Upper lobe of left lung (tissue), 4 donors: Measurements from ENCODE around the gene MCTP1.

ENCODE experiments used
- CTCF ChIP-seq, 6 experiments: fragments of 450-650 bp in 4 of 6; fragments of 200-600 bp in 2 of 6; sonication (generic) in 2 of 6; IDR thresholded peaks; one replicate each; pipeline ENCODE4 v1.5.1; 2016 to 2019; ENCODE audit warnings: antibody characterized with exemption in 6 of 6
- EP300 ChIP-seq, 4 donors: sonication (generic); formaldehyde crosslinking; IDR thresholded peaks; one replicate each; pipeline ENCODE4 v1.5.1; 2017; ENCODE audit warnings: antibody characterized with exemption in 4 of 4, control low read depth in 2 of 4
- POLR2A ChIP-seq, 4 donors: fragments of 450-650 bp; IDR thresholded peaks; one replicate each; pipeline ENCODE4 v1.5.1; 2016 to 2017; ENCODE audit warnings: antibody characterized with exemption in 4 of 4, mild to moderate bottlenecking in 2 of 4
- POLR2AphosphoS5 ChIP-seq, 2 donors: sonication (generic); formaldehyde crosslinking; IDR thresholded peaks; one replicate each; pipeline ENCODE4 v1.5.1; 2017; ENCODE audit warnings: antibody characterized with exemption in 2 of 2

- TF ChIP-seq CTCF (IDR thresholded peaks at IDR 0.05) (no peak), POLR2A (IDR thresholded peaks at IDR 0.05) (no peak), POLR2AphosphoS5 (IDR thresholded peaks at IDR 0.05) (no peak), EP300 (IDR thresholded peaks at IDR 0.05) (no peak)
Measured at GRCh38 chr5:94731471-94731870, 553.4 kb downstream of the MCTP1 start.
